ENCODE measurements around the gene PC.

Gene PC

GRCh38 chr11:66951927-66952337 lies 6.3 kb downstream of the PC start:
- no peak for DNase-seq (ENCODE audit: low read depth)

DNA sequence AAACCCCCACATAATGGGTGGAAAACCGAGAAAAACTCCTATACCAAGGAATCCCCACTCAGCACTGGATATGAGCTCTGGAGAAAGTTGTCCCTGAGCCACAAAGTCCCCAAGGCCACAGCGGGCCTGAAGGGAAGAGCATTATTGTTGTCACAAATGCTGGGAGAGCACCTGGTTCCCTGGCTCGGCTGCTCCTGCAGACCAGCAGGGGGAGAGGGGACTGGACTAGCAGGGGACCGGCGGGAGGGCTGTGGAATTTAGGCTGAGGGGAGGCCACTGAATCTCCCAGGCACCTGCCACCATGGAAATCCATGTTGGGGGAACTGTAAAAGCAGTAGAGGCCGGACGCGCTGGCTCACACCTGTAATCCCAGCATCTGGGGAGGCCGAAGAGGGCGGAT lies 7.0 kb downstream of the PC start:
- no peak for DNase-seq (ENCODE audit: low read depth)

- no peak for DNase-seq (ENCODE audit: low read depth)
These were observed 8.1 kb downstream of the PC start for GRCh38 chr11:66950112-66950535.

GRCh38 chr11:66938582-66939135 lies 19.5 kb downstream of the PC start:
- no peak for DNase-seq (ENCODE audit: low read depth)

DNA sequence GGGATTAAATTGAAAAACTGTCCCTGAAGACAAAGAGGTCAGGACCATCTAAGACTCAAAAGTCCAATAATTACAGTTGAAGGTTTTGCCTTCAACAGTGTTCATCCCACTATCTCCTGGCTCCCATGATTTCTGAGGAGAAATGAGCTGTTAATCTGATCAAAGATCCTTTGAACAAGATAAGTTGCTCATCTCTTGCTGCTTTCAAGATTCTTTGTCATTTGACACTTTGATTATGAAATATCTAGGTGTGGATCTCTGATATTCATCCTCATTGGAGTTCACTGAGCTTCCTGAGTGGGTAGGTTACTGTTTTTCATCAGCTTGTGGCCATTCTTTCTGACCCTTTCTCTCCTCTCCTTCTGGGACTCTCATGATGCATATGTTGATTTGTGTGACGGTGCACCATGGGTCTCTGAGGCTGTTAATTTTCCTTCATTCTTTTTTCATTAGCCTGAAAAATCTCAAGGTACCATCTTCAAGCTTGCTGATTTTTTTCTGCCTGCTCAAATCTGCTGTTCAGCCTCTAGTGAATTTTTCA lies 20.9 kb downstream of the PC start:
- DNase-seq (ENCODE audit: low read depth) = no peak

- no peak for DNase-seq (ENCODE audit: low read depth)
These were observed 21.9 kb downstream of the PC start for GRCh38 chr11:66936311-66936711.

DNA sequence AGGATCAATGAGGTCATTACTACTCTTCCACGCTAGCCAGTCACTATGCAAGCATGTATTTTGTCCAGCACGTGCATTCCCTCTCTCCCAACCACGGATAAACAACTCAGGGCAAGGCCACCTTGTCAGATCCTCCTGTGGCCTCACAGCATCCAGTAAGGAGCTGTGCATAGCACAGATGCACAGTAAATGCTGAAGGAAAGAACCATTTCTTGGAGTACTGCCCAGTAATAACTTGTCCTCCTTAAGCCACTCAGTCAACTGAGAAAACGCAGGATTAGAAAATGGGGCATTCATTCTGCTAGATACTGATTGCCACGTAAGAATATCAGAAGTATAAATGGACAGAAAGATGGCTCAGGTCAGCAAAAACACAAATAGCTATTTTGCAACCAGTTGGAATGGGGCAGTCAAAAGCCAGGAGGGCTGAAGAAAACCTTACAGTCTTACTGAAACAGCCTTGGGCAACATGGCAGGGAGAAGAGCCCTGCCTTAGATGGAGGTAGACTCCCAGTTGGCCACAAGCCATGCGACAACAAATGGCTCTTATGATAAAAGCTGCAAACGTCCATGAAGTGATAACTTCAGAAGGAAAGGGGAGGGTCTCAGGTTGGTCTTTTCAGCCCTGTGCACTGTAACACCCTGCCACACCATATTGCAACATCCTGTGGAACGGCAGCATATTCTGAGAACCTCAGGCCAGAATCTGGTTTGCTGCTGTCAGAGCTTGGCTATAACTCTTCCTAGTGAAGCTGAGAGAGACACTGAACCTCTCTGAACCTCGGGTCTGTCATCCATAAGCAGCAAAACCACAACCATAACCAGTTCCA lies 23.0 kb downstream of the PC start:
- DNase-seq (ENCODE audit: low read depth) = no peak

DNA sequence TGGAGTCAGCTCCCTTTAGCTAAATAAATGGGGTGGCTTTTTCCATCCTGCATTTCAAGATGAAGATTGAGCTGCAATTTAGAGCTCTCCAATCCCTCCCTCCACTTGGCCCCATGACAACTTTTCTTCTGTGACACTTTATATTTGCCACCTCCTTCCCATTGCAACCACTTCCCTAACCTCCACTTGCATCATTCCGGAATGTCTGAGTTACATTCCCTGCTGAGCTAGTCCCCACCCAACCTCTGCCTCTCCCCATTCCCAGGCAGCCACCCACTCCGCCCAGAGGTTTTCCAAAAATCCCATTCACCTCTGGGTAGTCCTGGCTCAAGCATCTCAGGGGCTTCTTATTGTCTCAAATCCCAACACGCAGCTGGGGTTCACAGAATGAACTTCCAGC lies 24.7 kb downstream of the PC start:
- DNase-seq (ENCODE audit: low read depth) = no peak

DNA sequence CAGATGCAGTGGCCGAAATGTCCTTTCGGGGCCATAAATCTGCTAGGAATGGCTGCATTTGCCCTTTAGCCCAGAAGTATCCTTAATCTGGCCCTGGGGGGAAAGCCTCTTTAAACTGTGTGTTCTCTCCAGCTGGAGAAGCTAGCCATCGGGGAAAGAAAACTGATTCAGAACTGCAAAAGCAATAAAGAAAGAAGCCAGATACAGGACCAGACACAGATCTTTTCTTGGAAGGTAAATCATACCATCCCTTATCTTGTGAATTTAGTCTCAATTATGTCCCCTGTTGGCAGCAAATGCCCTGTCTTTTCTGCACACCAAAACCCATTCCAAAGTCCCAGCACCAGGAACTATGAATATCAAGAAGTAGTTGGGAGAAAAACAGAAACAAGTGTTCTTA lies 25.6 kb downstream of the PC start:
- DNase-seq (ENCODE audit: low read depth) = no peak

DNA sequence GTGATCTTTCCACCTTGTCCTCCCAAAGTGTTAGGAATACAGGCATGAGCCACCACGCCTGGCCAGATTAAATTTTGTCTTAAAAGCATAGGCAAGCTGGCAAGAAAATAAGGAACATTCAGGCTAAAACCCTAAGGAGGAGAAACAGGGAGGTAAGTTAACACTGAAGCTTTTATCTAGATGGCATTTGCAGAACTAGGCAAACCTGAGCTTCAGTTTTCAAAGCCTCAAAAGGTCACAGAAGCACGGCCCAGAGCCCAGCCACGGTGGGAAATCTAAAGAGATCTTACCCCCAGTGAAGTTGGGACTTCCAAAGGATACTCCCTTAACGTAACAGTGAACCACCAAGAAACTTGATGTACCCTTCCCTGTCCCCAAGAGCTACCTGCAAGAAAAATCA lies 28.4 kb downstream of the PC start:
- no peak for DNase-seq (ENCODE audit: low read depth)

- DNase-seq (ENCODE audit: low read depth) = no peak
These were observed 33.9 kb downstream of the PC start for GRCh38 chr11:66924272-66924671.

DNA sequence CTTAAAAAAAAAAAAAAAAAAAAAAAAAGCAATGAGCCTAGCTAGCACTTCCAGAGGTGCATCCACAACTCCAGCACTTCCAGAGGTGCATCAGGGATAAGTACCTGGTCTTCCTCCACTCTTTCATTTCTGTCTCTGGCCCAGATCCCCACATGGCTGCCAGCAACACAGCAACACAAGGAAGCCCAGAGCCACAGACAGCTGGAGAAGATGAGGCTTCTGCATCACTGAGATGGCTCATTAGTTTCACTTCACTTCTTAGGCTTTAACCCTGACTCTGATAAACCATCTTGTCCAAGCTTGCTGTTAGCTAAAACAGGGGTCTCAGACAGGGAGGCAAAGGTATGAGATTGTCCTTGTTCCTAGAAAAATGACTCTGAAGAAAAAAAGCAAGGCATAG lies 35.6 kb downstream of the PC start:
- no peak for DNase-seq (ENCODE audit: low read depth)

GRCh38 chr11:66920978-66921784 lies 37.0 kb downstream of the PC start:
- no peak for DNase-seq (ENCODE audit: low read depth)

- DNase-seq (ENCODE audit: low read depth) = no peak
These were observed 38.3 kb downstream of the PC start for GRCh38 chr11:66919923-66920322.

DNA sequence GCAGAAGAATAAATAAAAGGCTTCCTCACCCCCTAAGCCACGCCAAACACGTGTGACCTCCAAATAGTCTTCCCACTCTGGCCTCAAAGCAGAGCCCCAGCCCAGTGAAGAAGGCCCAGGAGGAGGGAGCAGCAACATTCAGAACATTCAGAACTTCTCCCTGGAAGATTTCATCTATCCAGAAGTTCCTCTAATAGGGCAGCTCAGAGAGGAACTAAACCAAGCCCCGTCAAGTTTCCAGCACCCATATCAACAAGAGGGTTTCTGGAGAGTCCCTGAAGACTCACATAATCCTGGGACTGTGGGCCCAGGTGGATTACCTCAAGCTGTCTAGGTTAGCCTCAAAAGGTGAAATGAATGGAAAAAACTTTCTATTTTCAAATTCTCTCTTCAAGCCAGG lies 39.4 kb downstream of the PC start:
- no peak for DNase-seq (ENCODE audit: low read depth)

DNA sequence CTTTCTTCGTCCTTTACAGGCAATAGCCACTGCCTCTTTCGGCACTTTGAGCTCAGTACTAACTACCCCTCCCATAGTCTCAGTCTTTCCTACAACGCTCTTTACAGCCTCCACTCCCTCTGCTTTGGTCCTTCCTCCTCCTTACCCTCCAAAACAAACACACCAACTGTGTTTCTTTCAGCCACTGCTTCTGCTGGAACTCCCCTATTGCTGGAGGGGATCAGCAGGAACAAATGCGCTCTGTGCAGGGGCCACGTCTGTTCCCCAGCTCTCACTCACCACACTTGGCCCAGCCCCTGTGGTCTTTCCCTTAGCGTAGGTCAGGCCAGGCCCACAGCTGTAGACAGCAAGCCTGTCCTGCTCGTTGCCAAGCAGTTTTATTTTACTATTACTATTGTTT lies 42.3 kb downstream of the PC start:
- no peak for DNase-seq (ENCODE audit: low read depth)

- DNase-seq (ENCODE audit: low read depth) = no peak
These were observed 42.9 kb downstream of the PC start for GRCh38 chr11:66915046-66915832.

- DNase-seq (ENCODE audit: low read depth) = no peak
These were observed 43.7 kb downstream of the PC start for GRCh38 chr11:66914505-66914904.

- DNase-seq (ENCODE audit: low read depth) = no peak
These were observed 45.3 kb downstream of the PC start for GRCh38 chr11:66912911-66913310.

GRCh38 chr11:66912361-66912760 lies 45.8 kb downstream of the PC start:
- DNase-seq (ENCODE audit: low read depth) = no peak

DNA sequence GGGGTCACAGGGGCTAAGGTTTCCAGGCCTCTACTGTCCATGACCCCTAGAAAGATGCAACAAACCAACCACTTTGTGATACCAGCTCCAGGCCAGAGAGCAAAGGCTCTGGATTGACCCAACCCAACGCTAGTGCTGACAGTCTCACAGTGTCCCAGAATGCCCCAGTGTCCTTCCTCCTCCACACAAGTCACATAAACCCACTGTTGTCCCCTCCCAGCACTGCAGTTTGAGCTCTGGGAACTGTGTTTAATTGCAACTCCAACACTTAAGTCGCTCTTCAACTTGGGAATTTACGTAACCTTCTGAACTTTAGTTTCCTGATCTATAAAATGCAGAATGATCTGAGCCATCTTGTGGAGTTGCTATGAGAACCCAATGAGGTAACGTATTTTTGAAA lies 47.5 kb downstream of the PC start:
- no peak for DNase-seq (ENCODE audit: low read depth)

- DNase-seq (ENCODE audit: low read depth) = no peak
These were observed 48.2 kb downstream of the PC start for GRCh38 chr11:66910016-66910415.

Data from activated T-cell treated with anti-CD3 and anti-CD28 coated beads for 1 hour (primary cell).